Activated CD4-positive, alpha-beta T cell treated with anti-CD3 and anti-CD28 coated beads, Interleukin-2, amount 50 U/mL, for 4 hours (primary cell): ENCODE measurements around the gene SRGAP1.
"Not testable (repeated sequence)": the region's sequence is repeated elsewhere in the genome, so short reads cannot be mapped to it uniquely, and the experiment has no call there.

Experiments
- DNase-seq, 2 experiments: peaks; one replicate each; pipeline ENCODE4 v3.0.0-alpha.2; 2020

SRGAP1 gene

DNA sequence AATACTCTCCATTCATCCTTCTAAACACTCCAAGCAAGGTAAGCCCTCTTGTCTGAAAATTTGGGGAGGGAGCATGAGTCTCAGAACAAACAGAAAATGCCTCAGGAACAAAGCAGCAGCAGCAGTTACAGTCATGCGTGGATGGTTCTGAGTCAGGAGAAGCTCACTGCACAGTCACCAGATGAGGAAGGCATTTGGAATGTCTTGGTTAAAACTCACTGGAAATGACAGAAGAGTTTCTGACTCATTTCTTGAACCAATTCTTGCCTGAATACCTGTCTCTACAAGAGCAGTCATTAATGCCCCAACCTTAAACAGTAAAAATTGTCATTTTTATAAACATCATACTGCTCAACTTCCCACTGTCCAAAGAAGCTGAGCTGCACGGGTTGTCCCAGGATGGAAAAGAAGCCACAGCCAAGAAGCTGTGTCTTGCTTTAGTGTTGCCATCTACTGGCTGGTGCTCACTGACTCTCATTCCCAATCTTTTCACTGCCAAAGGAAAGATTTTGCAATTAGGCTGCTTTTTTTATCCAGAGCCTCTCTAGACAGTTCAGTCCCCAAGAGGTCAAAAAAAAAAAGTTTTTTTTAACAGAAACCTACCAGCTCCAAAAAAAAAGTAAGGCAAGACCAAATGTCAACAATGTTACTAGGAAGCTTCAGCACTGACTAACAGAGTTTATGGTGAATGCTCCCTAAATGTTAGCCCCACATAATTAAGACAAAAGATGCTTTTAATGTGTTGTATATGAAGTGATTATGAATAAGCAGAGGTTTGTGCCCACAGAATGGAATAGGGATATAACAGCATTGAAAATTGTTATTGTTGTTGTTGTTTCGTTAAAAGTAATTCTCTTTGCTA is 337.2 kb downstream of the SRGAP1 start:
- no peak for DNase-seq

- DNase-seq: no peak
Measured at GRCh38 chr12:64184216-64184615, 339.7 kb downstream of the SRGAP1 start.

DNA sequence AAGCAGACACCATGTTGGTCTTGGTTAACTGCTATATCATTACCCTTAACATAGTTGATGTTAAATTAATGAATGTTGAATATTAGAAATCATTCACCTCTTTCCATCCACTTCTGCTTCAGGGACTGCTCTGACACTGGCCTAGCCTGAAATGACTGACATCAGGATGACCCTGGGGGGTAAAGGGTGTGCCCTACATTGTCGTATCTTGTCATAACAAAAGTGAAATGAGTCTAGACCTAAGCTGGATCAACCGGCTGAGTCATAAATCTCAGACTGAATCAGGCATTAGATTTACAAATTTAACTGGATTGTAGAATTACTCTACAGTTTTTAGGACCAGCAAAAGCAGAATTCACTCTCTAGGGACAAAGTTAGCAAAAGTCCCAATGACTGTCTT is 342.3 kb downstream of the SRGAP1 start:
- DNase-seq: no peak

GRCh38 chr12:64187370-64187769 is 342.9 kb downstream of the SRGAP1 start:
- no peak for DNase-seq

- no peak for DNase-seq
Measured at GRCh38 chr12:64187794-64188193, 343.3 kb downstream of the SRGAP1 start.

- no peak for DNase-seq
Measured at GRCh38 chr12:64189530-64189929, 345.0 kb downstream of the SRGAP1 start.

GRCh38 chr12:64190140-64190539 is 345.6 kb downstream of the SRGAP1 start:
- DNase-seq: no peak

DNA sequence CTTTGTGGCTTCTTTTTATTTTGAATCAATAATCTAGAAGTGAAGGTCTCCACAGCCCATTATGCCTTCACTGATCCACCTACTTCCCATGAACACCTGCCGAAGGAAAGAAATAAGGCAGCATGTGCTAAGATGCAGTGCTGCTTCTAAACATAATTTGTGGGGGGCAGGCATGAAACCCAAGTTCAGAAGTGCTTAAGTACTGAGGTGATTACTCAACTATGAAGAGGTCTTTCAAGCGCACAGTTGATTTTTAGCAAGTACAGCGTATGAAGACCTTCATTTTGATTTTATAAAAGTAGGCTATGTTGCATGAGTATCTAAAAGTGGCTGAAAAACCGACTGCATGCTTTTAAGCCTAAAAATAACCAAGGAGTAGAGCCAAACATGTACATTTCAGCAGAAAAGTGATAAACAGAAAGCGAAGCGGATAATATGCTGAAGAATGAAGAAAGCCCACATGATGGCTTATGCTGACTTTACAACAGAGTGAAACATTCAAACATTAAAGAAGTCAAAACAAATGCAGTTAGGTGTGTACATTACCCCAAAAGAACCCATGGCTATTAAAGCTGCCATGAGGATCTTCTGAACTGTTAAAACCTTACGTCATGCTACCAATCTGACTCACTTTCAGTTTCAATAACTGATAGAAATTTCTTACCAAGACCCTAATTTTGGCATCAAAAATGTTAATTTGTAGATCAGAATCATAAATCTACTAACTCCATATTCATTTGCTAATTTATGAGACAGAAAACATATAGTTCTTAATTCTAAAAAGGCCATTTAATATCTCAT is 348.3 kb downstream of the SRGAP1 start:
- no peak for DNase-seq

DNA sequence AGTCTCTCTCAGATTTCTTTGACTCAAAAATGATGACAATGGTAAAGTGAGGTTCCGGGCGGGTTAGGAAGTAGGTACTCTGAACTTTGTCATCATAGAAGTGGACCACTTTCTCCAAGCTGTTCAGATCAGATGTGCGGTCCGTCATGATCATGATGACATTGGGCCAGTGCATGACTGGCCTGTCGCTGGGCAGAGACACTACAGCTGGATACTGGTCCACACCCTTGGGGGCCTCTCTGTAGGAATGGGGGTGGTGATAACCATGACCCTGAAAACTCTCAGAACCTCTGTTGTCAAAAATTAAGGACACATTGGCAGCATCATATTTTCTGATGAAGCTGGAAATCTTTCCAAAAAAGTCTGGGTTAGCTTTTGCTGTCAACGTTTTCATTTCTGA is 349.4 kb downstream of the SRGAP1 start:
- no peak for DNase-seq

DNA sequence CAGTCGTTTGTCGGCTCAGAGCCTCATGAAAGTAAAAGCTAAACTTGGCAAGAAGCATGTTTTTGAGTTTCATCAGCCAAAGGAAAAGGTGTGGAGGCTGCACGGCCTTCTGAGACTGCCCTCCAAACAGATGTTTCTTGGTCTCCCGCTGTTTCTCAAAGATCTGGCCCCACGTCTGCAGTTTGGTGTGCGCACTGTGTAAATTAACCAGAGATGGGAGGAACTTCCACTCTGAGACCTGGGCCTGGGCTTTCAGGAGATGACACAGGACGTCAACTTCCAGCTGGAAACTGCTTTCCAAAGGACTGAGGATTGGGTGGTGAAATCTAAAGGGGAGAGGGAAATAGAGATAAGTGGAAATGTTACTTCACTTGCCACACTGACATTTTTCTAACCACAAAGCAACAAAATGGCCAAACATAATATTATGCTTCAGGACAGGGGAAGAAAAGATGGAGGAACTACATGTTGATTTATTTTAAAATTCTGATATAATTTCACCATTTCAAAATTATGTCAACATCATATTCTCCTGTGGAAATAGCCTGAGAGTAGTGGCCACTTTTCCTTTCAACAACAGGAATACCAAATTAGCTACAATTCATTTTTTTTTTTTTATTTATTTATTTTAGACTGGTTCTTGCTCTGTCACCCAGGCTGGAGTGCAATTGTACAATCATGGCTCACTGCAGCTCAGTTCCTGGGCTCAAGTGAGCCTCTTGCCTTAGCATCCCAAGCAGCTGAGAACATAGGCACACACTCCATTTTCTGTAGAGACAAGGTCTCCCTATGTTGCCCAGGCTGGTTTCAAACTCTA is 350.0 kb downstream of the SRGAP1 start:
- DNase-seq: no peak

- not testable (repeated sequence) for DNase-seq
Measured at GRCh38 chr12:64195841-64196240, 351.3 kb downstream of the SRGAP1 start.

GRCh38 chr12:64203036-64203435 is 358.5 kb downstream of the SRGAP1 start:
- DNase-seq: no peak

GRCh38 chr12:64203775-64204174 is 359.3 kb downstream of the SRGAP1 start:
- DNase-seq: no peak

GRCh38 chr12:64205542-64205941 is 361.0 kb downstream of the SRGAP1 start:
- no peak for DNase-seq

GRCh38 chr12:64207453-64207852 is 363.0 kb downstream of the SRGAP1 start:
- DNase-seq: no peak
